Right lung (tissue), 5 donors: Measurements from ENCODE around the gene OVCH2. TPM values are rescaled to one million over a fixed set of nuclear protein-coding genes. Genes with fewer than 3 reads are reported as not detected.

Experiments used
- DNase-seq, 2 donors: peaks; one replicate each; pipeline ENCODE4 v3.0.0-alpha.2; 2013
- polyA plus RNA-seq, 5 donors: library from polyadenylated mRNA; unstranded; fragments of 120-200 nt; gene quantifications; one replicate each; pipeline versions ENCODE4 v1.2.1 to v1.2.3, GENCODE V29; 2013; ENCODE audit warnings: inconsistent platforms in 1 of 5, low replicate concordance in 1 of 5; ENCODE audit not compliant: insufficient read length in 5 of 5, insufficient read depth in 1 of 5

OVCH2 gene
- polyA plus RNA-seq, 5 donors = 3.0 to 8.8 (median 5.3) TPM

- DNase-seq = no peak
Observed at GRCh38 chr11:7640816-7641215, 65.5 kb downstream of the OVCH2 start.

- no peak for DNase-seq
Observed at GRCh38 chr11:7639643-7640025, 66.6 kb downstream of the OVCH2 start.

Other genes with a start within 250 kb of the OVCH2 start
- gene OLFML1, start 221.0 kb downstream of the OVCH2 start, polyA plus RNA-seq = 10 to 100 TPM; 42.6 to 65.5 (median 51.5) TPM
- gene PPFIBP2, start 192.5 kb downstream of the OVCH2 start, polyA plus RNA-seq = 10 to 100 TPM; 25.9 to 49.3 (median 38.1) TPM
- gene CYB5R2, start 33.0 kb downstream of the OVCH2 start, polyA plus RNA-seq = 10 to 100 TPM; 16.1 to 27.0 (median 18.1) TPM
- gene OR5P2, start 90.5 kb upstream of the OVCH2 start, polyA plus RNA-seq = under 1 TPM in 2 of 5 donors, not detected in 3; 0.18 to 0.27 TPM
- gene OR5P3, start 124.4 kb upstream of the OVCH2 start, polyA plus RNA-seq = not detected
- under 1 TPM; 0.04 to 0.09 (median 0.08) TPM for gene OR10A6, start 224.8 kb upstream of the OVCH2 start, polyA plus RNA-seq
- gene OR10A3, start 235.2 kb upstream of the OVCH2 start, polyA plus RNA-seq = under 1 TPM; 0.05 to 0.12 (median 0.08) TPM